ENCODE measurements around the gene PYROXD2.
"Not testable (repeated sequence)": the region's sequence is repeated elsewhere in the genome, so short reads cannot be mapped to it uniquely, and the experiment has no call there.

PYROXD2 gene

GRCh38 chr10:98396096-98397063, 18.6 kb downstream of the PYROXD2 start:
- in situ Hi-C loops (cut with HindIII; ENCODE audit: low sequenced_read_pairs) = no loop called here

- in situ Hi-C loops (cut with HindIII; ENCODE audit: low sequenced_read_pairs) = no loop called here
These were observed 20.0 kb downstream of the PYROXD2 start for GRCh38 chr10:98394851-98395440.

GRCh38 chr10:98391578-98391991, 23.4 kb downstream of the PYROXD2 start:
- in situ Hi-C loops (cut with HindIII; ENCODE audit: low sequenced_read_pairs) = no loop called here

DNA sequence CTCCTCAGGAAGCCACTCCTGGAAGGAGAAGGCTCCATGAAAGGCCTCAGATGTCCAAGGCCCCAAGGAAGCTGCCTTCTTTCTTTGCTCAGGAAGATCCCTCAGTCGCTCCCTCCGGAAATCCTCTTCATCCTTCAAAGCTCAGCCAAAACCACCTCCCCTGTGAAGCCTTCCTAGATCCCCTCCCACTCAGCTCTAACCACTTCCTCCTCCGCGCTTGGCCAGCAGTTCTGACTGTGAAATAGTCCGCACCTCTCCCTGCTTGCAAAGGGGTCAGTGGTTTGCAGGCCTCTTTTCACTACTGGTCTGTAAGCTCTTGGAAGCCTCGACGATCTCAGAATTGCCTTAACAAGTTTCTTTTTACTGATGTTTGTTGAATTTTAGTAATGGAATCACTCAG, 23.9 kb downstream of the PYROXD2 start:
- in situ Hi-C loops (cut with HindIII; ENCODE audit: low sequenced_read_pairs) = no loop called here

DNA sequence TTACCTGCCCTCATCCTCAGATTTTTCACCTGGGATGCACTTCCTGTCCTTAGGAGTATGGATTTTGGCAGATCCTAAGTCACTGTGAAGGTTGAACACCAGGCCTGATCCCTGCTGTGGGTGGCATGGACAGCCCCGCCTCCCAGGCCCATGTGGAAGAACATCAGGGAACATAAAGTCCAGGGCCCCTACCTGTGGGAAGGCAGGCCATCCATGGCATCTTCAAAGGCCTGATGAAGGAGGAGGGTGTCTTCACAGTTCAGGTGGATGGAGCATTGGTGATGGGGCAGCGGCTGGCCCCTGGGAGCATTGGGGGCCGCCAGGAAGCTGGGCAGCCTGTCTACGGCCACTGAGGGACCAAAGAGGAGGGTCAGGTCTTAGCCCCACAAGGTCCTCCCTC, 24.6 kb downstream of the PYROXD2 start:
- in situ Hi-C loops (cut with HindIII; ENCODE audit: low sequenced_read_pairs) = no loop called here

DNA sequence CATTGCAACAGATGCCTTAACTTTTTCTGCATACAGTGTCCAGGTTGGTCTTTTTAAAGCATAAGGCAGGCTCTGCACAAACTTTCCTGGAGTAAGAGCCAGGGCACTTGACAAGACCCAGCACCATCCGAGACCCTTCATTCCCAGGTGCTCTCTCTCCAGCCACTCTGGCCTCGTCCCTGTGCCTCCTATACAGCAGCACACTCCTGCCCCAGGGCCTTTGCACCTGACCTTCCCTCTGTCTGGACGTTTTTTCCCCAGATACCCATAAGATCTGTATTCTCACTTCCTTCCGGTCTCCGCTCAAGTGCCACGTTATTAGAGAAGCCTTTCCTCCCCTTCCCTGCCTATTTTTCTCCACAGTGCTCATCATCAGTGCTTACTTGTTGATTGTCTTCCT, 25.6 kb downstream of the PYROXD2 start:
- in situ Hi-C loops (cut with HindIII; ENCODE audit: low sequenced_read_pairs) = no loop called here

DNA sequence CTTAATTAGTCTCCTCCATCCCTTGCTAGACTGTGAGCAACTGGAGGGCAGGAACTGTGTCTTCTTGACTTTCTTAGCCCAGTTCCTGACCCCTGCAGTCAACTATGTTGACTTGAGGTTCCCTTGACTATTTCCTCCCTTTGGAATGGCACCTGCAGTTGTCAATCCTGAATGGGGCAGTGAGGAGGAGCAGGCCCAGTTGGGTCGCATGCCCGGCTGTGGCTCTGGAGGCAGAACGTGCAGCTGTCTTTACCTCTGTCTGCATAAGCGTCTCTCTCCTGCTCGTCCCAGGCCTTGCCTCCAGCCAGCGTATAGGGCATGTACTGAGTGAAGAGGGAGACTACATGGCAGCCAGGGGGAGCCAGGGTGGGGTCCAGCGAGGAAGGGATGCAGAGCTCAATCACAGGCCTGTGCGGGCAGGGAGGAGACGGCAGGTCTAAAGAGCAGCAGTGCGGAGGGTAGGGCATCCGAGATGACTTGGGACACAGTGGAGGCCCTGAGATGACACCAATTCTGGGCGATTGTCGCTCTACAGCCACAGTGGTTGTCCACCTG, 26.8 kb downstream of the PYROXD2 start:
- in situ Hi-C loops (cut with HindIII; ENCODE audit: low sequenced_read_pairs) = no loop called here

GRCh38 chr10:98384531-98385133, 30.4 kb downstream of the PYROXD2 start:
- in situ Hi-C loops (cut with HindIII; ENCODE audit: low sequenced_read_pairs) = no loop called here

DNA sequence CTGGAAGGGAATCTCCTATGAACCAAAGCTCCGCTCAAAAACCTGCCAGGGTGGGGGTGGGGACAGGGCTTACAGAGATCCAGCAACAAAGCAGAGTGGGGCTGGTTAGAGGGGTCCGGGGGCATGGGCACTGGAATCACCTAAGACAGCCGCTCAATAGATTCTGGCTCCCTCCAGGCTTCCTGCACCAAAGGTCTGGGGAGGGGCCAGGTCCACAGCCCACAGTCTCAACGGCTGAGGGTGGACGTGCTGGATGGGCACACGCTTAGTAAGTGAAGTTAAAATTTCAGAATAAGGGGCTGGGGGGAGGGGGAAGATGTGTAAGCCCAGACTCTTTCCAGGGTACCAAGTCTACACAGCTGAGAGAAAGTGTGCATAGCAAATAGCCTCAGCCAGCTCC, 31.1 kb downstream of the PYROXD2 start:
- in situ Hi-C loops (cut with HindIII; ENCODE audit: low sequenced_read_pairs) = no loop called here

GRCh38 chr10:98383134-98383667, 31.8 kb downstream of the PYROXD2 start:
- in situ Hi-C loops (cut with HindIII; ENCODE audit: low sequenced_read_pairs) = not testable (repeated sequence)

DNA sequence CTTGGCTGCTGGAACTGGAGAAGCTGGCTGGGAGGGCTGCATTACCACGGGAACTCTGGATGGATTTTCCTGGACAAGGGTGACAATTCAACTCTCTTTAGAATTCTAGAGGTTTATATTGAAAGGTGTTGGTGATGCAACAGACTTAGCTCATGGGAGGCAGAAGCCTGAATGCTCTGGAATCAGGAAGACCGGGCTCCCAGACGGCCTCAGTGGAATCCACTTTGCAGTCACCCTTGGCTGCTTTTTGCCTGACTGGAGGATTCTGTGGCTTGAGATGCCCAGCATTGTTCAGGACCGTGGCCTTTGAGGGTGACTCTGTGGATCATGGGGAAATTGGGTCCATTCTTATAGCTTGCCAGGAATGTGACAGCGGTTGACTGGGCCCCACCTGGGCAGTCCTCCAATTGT, 32.3 kb downstream of the PYROXD2 start:
- in situ Hi-C loops (cut with HindIII; ENCODE audit: low sequenced_read_pairs) = no loop called here

- in situ Hi-C loops (cut with HindIII; ENCODE audit: low sequenced_read_pairs) = no loop called here
These were observed 34.3 kb downstream of the PYROXD2 start for GRCh38 chr10:98380493-98381339.

DNA sequence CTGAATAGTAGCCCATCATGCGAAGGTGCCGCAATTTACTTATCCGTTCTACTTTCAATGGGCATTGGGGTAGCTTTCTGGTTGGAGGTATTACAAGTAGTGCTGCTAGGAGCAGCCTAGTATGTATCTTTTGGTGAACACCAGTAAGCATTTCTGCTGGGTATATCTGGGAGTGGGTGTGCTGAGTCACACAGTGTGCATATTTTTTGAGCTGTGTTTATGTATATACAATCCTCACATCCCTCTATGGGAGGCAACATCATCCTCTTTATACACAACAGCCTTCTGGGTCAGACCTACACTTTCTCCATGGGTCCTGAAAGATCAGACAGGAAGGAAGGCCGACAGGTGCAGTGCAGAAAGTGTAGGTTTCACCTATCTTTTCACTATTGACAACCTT, 36.3 kb downstream of the PYROXD2 start:
- in situ Hi-C loops (cut with HindIII; ENCODE audit: low sequenced_read_pairs) = no loop called here

- in situ Hi-C loops (cut with HindIII; ENCODE audit: low sequenced_read_pairs) = no loop called here
These were observed 37.4 kb downstream of the PYROXD2 start for GRCh38 chr10:98377536-98377935.

GRCh38 chr10:98377001-98377400, 38.0 kb downstream of the PYROXD2 start:
- in situ Hi-C loops (cut with HindIII; ENCODE audit: low sequenced_read_pairs) = no loop called here

DNA sequence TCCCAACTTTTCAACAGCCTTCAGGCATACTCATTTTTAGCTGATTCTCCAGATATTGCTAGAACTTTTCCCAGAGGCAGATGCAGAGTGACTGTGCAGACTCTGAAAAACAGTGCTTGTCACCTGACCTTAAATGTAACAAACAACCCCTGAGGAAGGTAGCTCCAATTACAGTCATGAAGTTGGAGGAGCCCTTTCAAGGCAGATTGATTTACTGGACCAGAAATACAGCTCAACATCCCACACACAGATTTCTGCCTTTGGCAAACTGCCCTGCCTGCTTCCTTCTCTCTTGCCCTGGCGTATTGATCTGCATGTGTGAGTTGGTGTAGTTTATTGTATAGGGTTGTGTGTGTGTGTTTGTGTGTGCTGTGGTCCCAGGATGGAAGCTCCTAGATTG, 38.5 kb downstream of the PYROXD2 start:
- in situ Hi-C loops (cut with HindIII; ENCODE audit: low sequenced_read_pairs) = no loop called here

DNA sequence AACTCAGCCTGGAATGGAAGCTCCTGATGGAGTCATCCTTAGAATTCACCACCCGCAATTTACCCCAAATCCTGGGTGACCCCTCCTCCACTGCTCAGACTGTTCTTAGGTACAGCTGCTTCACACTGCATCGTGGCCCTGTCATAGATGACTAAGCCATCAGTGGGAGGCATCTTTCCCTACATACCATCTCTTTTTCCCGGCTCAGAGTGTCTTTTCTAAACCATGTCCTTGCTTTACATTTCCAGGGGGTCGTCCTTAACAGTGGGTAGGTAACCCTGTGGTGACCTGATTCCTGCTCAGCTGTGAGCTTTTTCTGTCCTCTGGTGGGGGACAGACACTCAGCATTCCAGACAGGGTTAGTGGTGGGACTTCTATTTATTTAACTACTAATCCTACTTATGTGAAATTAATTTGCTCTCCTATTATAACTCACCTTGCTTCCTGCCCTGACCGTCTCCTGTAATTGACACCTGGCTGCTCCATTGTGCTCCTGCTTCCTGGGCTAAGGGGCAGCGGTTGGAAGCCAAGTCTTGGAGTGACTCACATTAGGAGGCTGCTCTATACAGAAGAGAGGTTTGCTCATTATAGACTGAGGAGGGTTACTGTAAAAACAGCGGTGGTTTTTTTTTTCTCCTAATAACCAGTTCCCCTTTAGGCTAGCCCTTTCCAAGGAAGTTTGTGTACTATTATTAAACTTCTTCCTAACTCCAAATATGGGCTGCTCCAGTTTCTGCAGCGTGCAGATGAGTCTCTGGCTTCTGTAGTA, 40.6 kb downstream of the PYROXD2 start:
- in situ Hi-C loops (cut with HindIII; ENCODE audit: low sequenced_read_pairs) = no loop called here

DNA sequence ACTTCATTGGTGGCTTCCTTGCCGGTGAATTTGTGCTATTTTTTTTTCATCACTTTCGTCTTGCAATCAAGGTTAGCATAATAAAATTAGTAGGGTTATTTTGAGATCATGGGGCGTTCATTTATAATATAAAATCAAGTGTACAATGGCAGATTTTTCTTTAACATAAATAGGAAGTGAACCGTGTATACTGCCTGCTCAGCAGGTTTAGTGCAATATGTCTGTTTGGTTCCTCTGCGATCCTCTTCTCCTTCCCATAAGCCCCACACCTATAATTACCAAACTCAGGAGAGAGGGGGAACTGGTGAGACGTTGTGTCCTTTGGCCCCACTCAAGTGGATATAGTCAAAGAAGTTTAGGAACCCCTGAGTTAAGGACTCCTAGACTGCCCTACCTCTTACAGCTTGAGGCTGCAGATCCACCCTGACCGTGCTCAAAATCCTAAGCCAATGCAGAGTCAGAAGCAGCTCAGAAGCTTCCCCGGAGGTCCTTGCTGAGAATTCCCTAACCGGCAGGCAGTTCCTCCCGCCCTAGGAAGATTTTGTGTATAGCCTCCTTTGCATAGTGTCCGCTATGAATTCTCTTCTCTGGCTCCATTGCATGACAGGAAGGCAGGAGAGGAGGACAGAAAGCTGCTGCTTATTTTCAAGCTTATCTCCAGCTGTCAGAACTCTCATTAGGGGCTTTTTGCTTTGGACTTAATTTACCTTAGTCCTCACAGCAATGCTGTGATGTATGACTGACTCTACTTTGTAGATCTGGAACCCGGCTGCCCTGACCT, 41.5 kb downstream of the PYROXD2 start:
- in situ Hi-C loops (cut with HindIII; ENCODE audit: low sequenced_read_pairs) = no loop called here
